ENCODE results near the gene COL6A1. TPM values are rescaled to one million over a fixed set of nuclear protein-coding genes. Genes with fewer than 3 reads are reported as not detected.

The COL6A1 gene
- polyA plus RNA-seq, 1 of the 3 experiments (the other 2 are of a cell fraction): 107 TPM

DNA sequence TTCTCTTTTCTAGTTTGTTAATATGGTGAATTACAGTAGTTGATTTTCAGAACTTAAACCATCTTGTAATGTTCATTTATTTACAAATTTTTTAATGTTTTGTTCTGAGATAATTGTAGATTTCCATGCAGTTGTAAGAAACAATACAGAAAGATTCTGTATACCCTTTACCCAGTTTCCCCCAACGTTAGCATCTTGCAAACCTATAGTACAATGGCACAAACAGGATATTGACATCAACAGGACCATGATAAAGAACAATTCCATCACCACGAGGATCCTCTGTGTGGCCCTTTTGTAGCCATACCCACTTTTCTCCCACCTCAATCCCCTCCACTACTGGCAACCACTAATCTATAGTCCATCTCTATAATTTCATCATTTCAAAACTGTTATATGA is 33.3 kb downstream of the COL6A1 start:
- Histone ChIP-seq H3K9me3 (no peaks in the 10 kb centered on the region), H3K9me2 (no peaks in the 10 kb centered on the region), H3K27ac (ENCODE audit: low read depth in 2 of 2, low read length in 1 of 2) (no peak overlapping the region), H3K4me3 (ENCODE audit: low read depth in 2 of 2, low read length in 1 of 2) (no peak overlapping the region), H3K4me1 (ENCODE audit: control insufficient read depth in 1 of 2, insufficient read depth in 2 of 2, low read depth in 1 of 2, low read length in 1 of 2) (no peaks in the 10 kb centered on the region), H3K36me3 (replicated peaks in 1 of 2; ENCODE audit: control insufficient read depth in 1 of 2, insufficient read depth in 2 of 2, low read length in 1 of 2) (no peaks in the 10 kb centered on the region), H3K9ac (no peak overlapping the region), H3K79me2 (ENCODE audit: insufficient read depth) (no peaks in the 10 kb centered on the region), H2AFZ (ENCODE audit: low read depth) (no peak overlapping the region), H4K20me1 (ENCODE audit: insufficient read depth) (no peaks in the 10 kb centered on the region), H3F3A (replicated peaks; ENCODE audit: insufficient read depth) (no peaks in the 10 kb centered on the region), H3K27me3 (ENCODE audit: insufficient read depth) (no peaks in the 10 kb centered on the region; the same call in 1 of the 2 replicates), H3K4me2 (no peak overlapping the region)
- TF ChIP-seq RAD21 (IDR thresholded peaks at IDR 0.05; ENCODE audit: low read length): no peak
- TF ChIP-seq, protein P1, sequence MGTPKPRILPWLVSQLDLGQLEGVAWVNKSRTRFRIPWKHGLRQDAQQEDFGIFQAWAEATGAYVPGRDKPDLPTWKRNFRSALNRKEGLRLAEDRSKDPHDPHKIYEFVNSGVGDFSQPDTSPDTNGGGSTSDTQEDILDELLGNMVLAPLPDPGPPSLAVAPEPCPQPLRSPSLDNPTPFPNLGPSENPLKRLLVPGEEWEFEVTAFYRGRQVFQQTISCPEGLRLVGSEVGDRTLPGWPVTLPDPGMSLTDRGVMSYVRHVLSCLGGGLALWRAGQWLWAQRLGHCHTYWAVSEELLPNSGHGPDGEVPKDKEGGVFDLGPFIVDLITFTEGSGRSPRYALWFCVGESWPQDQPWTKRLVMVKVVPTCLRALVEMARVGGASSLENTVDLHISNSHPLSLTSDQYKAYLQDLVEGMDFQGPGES (IDR thresholded peaks at IDR 0.05; ENCODE audit: low read depth, low read length): no peak
- no peak for TF ChIP-seq GABPA (IDR thresholded peaks at IDR 0.05; ENCODE audit: low read depth)
- no peak for TF ChIP-seq ELF1 (IDR thresholded peaks at IDR 0.05)
- TF ChIP-seq, protein P2, sequence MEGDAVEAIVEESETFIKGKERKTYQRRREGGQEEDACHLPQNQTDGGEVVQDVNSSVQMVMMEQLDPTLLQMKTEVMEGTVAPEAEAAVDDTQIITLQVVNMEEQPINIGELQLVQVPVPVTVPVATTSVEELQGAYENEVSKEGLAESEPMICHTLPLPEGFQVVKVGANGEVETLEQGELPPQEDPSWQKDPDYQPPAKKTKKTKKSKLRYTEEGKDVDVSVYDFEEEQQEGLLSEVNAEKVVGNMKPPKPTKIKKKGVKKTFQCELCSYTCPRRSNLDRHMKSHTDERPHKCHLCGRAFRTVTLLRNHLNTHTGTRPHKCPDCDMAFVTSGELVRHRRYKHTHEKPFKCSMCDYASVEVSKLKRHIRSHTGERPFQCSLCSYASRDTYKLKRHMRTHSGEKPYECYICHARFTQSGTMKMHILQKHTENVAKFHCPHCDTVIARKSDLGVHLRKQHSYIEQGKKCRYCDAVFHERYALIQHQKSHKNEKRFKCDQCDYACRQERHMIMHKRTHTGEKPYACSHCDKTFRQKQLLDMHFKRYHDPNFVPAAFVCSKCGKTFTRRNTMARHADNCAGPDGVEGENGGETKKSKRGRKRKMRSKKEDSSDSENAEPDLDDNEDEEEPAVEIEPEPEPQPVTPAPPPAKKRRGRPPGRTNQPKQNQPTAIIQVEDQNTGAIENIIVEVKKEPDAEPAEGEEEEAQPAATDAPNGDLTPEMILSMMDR (IDR thresholded peaks at IDR 0.05): no peak
- TF ChIP-seq, protein P3, sequence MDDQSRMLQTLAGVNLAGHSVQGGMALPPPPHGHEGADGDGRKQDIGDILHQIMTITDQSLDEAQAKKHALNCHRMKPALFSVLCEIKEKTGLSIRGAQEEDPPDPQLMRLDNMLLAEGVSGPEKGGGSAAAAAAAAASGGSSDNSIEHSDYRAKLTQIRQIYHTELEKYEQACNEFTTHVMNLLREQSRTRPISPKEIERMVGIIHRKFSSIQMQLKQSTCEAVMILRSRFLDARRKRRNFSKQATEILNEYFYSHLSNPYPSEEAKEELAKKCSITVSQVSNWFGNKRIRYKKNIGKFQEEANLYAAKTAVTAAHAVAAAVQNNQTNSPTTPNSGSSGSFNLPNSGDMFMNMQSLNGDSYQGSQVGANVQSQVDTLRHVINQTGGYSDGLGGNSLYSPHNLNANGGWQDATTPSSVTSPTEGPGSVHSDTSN (IDR thresholded peaks at IDR 0.05): no peak
- TF ChIP-seq NRF1 (IDR thresholded peaks at IDR 0.05; ENCODE audit: low read depth, low read length): no peak
- TF ChIP-seq EP300 (IDR thresholded peaks at IDR 0.05; ENCODE audit: borderline replicate concordance in 1 of 2, low read depth in 1 of 2, low read length in 1 of 2): no peak
- TF ChIP-seq TEAD4 (IDR thresholded peaks at IDR 0.05; ENCODE audit: borderline replicate concordance, insufficient read depth): no peak
- no peak for TF ChIP-seq NFIC (IDR thresholded peaks at IDR 0.05; ENCODE audit: borderline replicate concordance)
- no peak for TF ChIP-seq FOXJ3 (CRISPR knock-in tag; IDR thresholded peaks at IDR 0.05)
- TF ChIP-seq EZH2phosphoT487 (IDR thresholded peaks at IDR 0.05; ENCODE audit: borderline replicate concordance, low read depth): no peak
- TF ChIP-seq JUND (IDR thresholded peaks at IDR 0.05): no peak
- no peak for TF ChIP-seq RCOR1 (IDR thresholded peaks at IDR 0.05; ENCODE audit: low read length)
- no peak for TF ChIP-seq FOXM1 (IDR thresholded peaks at IDR 0.05; ENCODE audit: low read depth)
- TF ChIP-seq RXRA (IDR thresholded peaks at IDR 0.05; ENCODE audit: borderline replicate concordance, low read depth): no peak
- TF ChIP-seq SMC3 (IDR thresholded peaks at IDR 0.05; ENCODE audit: low read depth, low read length): no peak
- TF ChIP-seq YY1 (IDR thresholded peaks at IDR 0.05; ENCODE audit: low read depth): no peak
- TF ChIP-seq POLR2AphosphoS5 (IDR thresholded peaks at IDR 0.05; ENCODE audit: low read depth, low read length): no peak
- ChIA-PET POLR2A (no interaction called here), CTCF (no interaction called here)
- WGBS (ENCODE audit: low lambda C conversion rate): 17% methylated on average over 2 of the region's 2 CpGs
- DNase-seq: no peak
